WTC11 (cell line): ENCODE measurements around the gene FHIT. TPM values are rescaled to one million over a fixed set of nuclear protein-coding genes. Genes with fewer than 3 reads are reported as not detected.

Experiments
- ATAC-seq: fragments of 200-7000 bp; cut with Tn5 transposase; 2 replicates; pipeline ENCODE4 v1.10.0; 2021; ENCODE audit warnings: mild to moderate bottlenecking, moderate library complexity
- CTCF ChIA-PET: fragments of 300-600 bp; sonication (Branson Sonifier 250); formaldehyde crosslinking; loops from one replicate; lab custom pipeline; 2021; ENCODE audit warnings: antibody characterized with exemption; lab: Charles Lee
- POLR2A ChIA-PET: fragments of 350-600 bp; sonication (Branson Sonifier 250); formaldehyde crosslinking; loops from one replicate; lab custom pipeline; 2021; ENCODE audit warnings: antibody characterized with exemption; lab: Charles Lee
- DNase-seq: peaks from one replicate; pipeline ENCODE4 v3.0.0; 2021; ENCODE audit warnings: low spot score
- H3K27ac Mint-ChIP-seq: 2 replicates; pipeline ENCODE4 v1.8.0; 2021; ENCODE audit warnings: mixed read lengths
- H3K27me3 Mint-ChIP-seq: 2 replicates; pipeline ENCODE4 v1.8.0; 2021; ENCODE audit warnings: low read depth, mild to moderate bottlenecking, moderate library complexity, mixed read lengths
- H3K36me3 Mint-ChIP-seq: 2 replicates; pipeline ENCODE4 v1.8.0; 2021; ENCODE audit warnings: mixed read lengths
- H3K4me1 Mint-ChIP-seq: 2 replicates; pipeline ENCODE4 v1.8.0; 2022; ENCODE audit warnings: mixed read lengths
- H3K4me3 Mint-ChIP-seq: 2 replicates; pipeline ENCODE4 v1.8.0; 2021; ENCODE audit warnings: mild to moderate bottlenecking, moderate library complexity, mixed read lengths
- H3K9me3 Mint-ChIP-seq: 2 replicates; pipeline ENCODE4 v1.8.0; 2021; ENCODE audit warnings: mixed read lengths
- EMX1 ChIP-seq: fragments of 250-450 bp; sonication (Bioruptor Pico); IDR thresholded peaks from 2 replicates; pipeline ENCODE4 v1.8.0; 2021; ENCODE audit warnings: mild to moderate bottlenecking
- GABPB1 ChIP-seq: sonication (generic); formaldehyde crosslinking; IDR thresholded peaks from 2 replicates; pipeline ENCODE4 v1.8.1; 2023; ENCODE audit warnings: mild to moderate bottlenecking, missing genetic modification reagents
- IRF2 ChIP-seq: sonication (generic); formaldehyde crosslinking; IDR thresholded peaks from 2 replicates; pipeline ENCODE4 v1.8.0; 2022; ENCODE audit warnings: low read depth, missing genetic modification reagents, borderline replicate concordance
- KAT7 ChIP-seq: sonication (generic); formaldehyde crosslinking; IDR thresholded peaks from 2 replicates; pipeline ENCODE4 v1.8.1; 2023; ENCODE audit warnings: missing genetic modification reagents, mild to moderate bottlenecking, borderline replicate concordance
- MAX ChIP-seq: sonication (generic); formaldehyde crosslinking; IDR thresholded peaks from 2 replicates; pipeline ENCODE4 v1.8.0; 2022; ENCODE audit warnings: mild to moderate bottlenecking, missing genetic modification reagents
- MXD4 ChIP-seq: fragments of 250-450 bp; sonication (Bioruptor Pico); IDR thresholded peaks from 2 replicates; pipeline ENCODE4 v1.8.0; 2021; ENCODE audit warnings: mild to moderate bottlenecking, moderate library complexity, borderline replicate concordance
- NFE2L1 ChIP-seq: sonication (generic); formaldehyde crosslinking; IDR thresholded peaks from 2 replicates; pipeline ENCODE4 v1.8.1; 2023; ENCODE audit warnings: missing genetic modification reagents
- PRDM15 ChIP-seq: sonication (generic); formaldehyde crosslinking; IDR thresholded peaks from 2 replicates; pipeline ENCODE4 v1.8.0; 2022; ENCODE audit warnings: missing genetic modification reagents
- SMAD4 ChIP-seq: sonication (generic); formaldehyde crosslinking; IDR thresholded peaks from 2 replicates; pipeline ENCODE4 v1.8.0; 2022; ENCODE audit warnings: mild to moderate bottlenecking, missing genetic modification reagents
- USF2 ChIP-seq: sonication (generic); formaldehyde crosslinking; IDR thresholded peaks from 2 replicates; pipeline ENCODE4 v1.8.1; 2023; ENCODE audit warnings: mild to moderate bottlenecking, missing genetic modification reagents, moderate library complexity
- ZNF423 ChIP-seq: fragments of 250-450 bp; sonication (Bioruptor Pico); IDR thresholded peaks from 2 replicates; pipeline ENCODE4 v2.1.2; 2022; ENCODE audit warnings: mild to moderate bottlenecking, moderate library complexity
- total RNA-seq: library from RNA; stranded (reverse); gene quantifications from 3 replicates; pipeline ENCODE4 v1.2.3, GENCODE V29; 2021
- TF ChIP-seq, protein P1 (sequence below): fragments of 250-450 bp; sonication (Bioruptor Pico); IDR thresholded peaks from 2 replicates; pipeline ENCODE4 v1.9.0; 2021; ENCODE audit warnings: mild to moderate bottlenecking

The FHIT gene
- total RNA-seq, 1 experiment from 2014 or later, result 2.6 TPM

DNA sequence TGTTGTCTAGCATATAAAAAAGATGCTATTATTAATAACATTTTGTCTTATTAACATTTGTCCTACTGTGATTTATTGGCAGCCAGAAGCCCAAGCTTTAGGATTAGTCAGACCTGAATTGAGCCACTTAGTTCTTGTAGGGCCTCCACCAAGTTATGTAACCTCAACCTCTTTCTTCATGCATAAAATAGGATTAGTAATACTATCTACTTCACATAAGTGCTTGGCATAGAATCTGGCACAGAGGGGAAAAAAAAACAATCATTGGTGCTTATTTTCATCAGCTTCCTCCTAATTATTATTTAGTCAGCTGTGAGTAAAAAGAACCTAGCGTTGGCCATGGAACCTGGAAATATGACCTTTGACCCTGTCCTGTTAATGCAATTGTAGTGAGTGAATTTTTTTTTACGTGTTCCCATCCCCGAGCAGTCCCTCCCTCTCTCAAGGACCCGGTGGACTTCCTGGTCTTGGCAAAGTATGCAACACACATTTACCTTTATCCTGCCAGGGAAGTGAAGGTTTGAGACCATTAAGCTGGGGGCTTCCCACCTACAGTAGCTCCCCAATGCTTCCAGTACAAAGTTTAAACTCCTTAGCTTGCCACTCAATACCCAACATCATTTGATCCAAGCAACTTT, 136.8 kb downstream of the FHIT start (continued):
- TF ChIP-seq PRDM15 (CRISPR knock-in tag), result no peak
- no peak for TF ChIP-seq ZNF423 (CRISPR knock-in tag)
- TF ChIP-seq IRF2 (CRISPR knock-in tag), result no peak
- TF ChIP-seq USF2 (CRISPR knock-in tag), result no peak
- TF ChIP-seq, all 79 proteins: peak for 0

DNA sequence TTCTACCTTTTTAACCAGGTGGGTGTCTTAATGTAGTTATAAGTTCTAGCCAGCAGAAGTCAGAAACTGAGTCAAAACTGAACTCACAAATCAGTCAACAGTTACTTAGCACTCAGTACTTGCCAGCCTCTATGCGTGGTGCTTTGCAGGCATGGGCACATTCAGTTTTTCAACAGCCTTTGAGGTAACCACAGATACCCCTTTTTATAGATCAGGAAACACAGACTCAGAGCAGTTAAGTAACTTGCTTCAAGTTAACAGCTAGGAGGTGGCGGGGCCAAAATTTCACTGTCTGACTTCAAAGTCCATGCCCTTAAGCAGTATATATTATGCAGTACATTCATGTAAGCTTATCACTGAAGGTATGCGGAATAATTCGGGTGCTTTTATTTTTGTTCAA, 139.4 kb downstream of the FHIT start:
- Mint-ChIP-seq H3K27me3 (no peaks in the 10 kb centered on the region), H3K36me3 (no peaks in the 10 kb centered on the region), H3K4me3 (no peak overlapping the region), H3K4me1 (no peaks in the 10 kb centered on the region), H3K27ac (no peak overlapping the region), H3K9me3 (no peaks in the 10 kb centered on the region)
- DNase-seq (no peak), ATAC-seq (no peak)
- ChIA-PET POLR2A (interaction anchor here (0.7 kb wide), 1 partner anchor 953 kb away, joined by 3 read pairs; no protein-coding TSS in a partner anchor), CTCF (no interaction called here)
- TF ChIP-seq USF2 (CRISPR knock-in tag), result no peak
- TF ChIP-seq, protein P1, sequence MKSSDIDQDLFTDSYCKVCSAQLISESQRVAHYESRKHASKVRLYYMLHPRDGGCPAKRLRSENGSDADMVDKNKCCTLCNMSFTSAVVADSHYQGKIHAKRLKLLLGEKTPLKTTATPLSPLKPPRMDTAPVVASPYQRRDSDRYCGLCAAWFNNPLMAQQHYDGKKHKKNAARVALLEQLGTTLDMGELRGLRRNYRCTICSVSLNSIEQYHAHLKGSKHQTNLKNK (CRISPR knock-in tag), result no peak

GRCh38 chr3:61110576-61110975, 140.7 kb downstream of the FHIT start:
- CTCF ChIA-PET, result interaction anchor here (0.7 kb wide), 1 partner anchor 742 kb away, joined by 4 read pairs; no protein-coding TSS in a partner anchor
- no peaks in the 10 kb centered on the region for H3K9me3 Mint-ChIP-seq
- no peaks in the 10 kb centered on the region for H3K36me3 Mint-ChIP-seq
- peaks cover 4% of the 10 kb centered on the region for H3K4me1 Mint-ChIP-seq
- ATAC-seq (no peak), DNase-seq (no peak)
- POLR2A ChIA-PET, result no interaction called here
- TF ChIP-seq, protein P1 (CRISPR knock-in tag), result no peak
- no peak for TF ChIP-seq MXD4 (CRISPR knock-in tag)
- no peak for TF ChIP-seq KAT7 (CRISPR knock-in tag)
- no peak for TF ChIP-seq GABPB1
- H3K27ac Mint-ChIP-seq, result no peak overlapping the region; the same call in 1 of the 2 replicates
- H3K4me3 Mint-ChIP-seq, result no peak overlapping the region
- H3K27me3 Mint-ChIP-seq, result no peaks in the 10 kb centered on the region

DNA sequence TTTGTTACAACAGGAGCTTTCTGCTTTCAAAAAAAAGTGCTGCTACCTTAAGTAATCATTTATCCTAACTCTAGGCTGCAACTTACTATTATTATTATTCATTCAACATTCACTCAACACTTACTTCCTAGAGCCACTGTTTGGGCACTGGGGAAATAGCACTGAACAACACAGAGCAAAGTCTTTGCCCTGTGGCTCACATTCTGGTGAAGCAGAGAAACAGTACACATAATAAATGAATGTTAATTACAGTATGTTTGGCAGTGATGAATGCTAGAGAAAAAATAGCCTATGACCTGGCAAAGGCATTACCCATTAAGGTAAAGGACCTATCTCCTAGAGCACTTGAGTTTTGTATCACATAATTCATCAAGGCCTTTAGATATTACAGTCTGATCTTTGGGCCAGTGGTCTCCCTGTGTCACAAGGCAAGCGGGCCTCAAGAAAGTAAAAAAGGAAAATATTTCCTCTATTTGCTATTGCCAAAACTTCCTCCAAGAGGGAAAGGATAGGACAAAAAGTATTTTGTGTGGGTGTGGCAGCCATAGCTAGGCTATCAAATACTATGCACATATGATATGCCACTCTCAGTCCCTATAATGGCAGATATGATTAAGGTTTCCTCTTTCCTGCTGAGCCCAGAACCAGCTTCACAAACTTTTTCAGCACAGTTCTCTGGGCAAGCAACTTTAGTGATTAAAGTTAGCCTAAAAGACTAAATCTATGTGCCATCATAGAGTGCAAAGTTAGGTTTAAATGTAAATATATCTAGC, 142.8 kb downstream of the FHIT start:
- H3K4me1 Mint-ChIP-seq, result peaks cover 5% of the 10 kb centered on the region
- no peak overlapping the region for H3K27ac Mint-ChIP-seq

More for the DNA sequence above, 142.8 kb downstream of the FHIT start:
- H3K36me3 Mint-ChIP-seq, result no peaks in the 10 kb centered on the region; the same call in 1 of the 2 replicates
- POLR2A ChIA-PET, result no interaction called here
- no peak overlapping the region for H3K4me3 Mint-ChIP-seq
- TF ChIP-seq EMX1 (CRISPR knock-in tag) (no peak), MAX (CRISPR knock-in tag) (no peak), SMAD4 (CRISPR knock-in tag) (no peak), NFE2L1 (CRISPR knock-in tag) (no peak)
- TF ChIP-seq, all 79 proteins: peak for 0
- CTCF ChIA-PET, result no interaction called here
- ATAC-seq, result no peak
- Mint-ChIP-seq H3K27me3 (no peaks in the 10 kb centered on the region), H3K9me3 (0 out of 2 replicates have a peak, but pooled peaks cover 5% of the 10 kb centered on the region)
- no peak for DNase-seq
